SK-N-SH (cell line): ENCODE results near the gene NCAM2.

ENCODE experiments used
- EP300 ChIP-seq, 2 experiments: IDR thresholded peaks; 2 replicates each; pipeline versions ENCODE4 v1.4.0 to v1.6.1; 2012; ENCODE audit warnings: borderline replicate concordance in 1 of 2, low read depth in 1 of 2, low read length in 1 of 2
- EZH2phosphoT487 ChIP-seq: fragments of 200-600 bp; sonication (generic); IDR thresholded peaks from 2 replicates; pipeline ENCODE4 v1.6.1; 2017; ENCODE audit warnings: low read depth, mixed run types, mild to moderate bottlenecking, antibody characterized with exemption, moderate library complexity, borderline replicate concordance
- GABPA ChIP-seq: IDR thresholded peaks from 2 replicates; pipeline ENCODE4 v1.4.0; 2012; ENCODE audit warnings: low read depth, mild to moderate bottlenecking
- GATA2 ChIP-seq: sonication (generic); formaldehyde crosslinking; IDR thresholded peaks from 2 replicates; pipeline ENCODE4 v1.5.0; 2020; ENCODE audit warnings: mild to moderate bottlenecking, missing genetic modification reagents
- RCOR1 ChIP-seq: fragments of 150-350 bp; IDR thresholded peaks from 2 replicates; pipeline ENCODE4 v1.6.1; 2017; ENCODE audit warnings: antibody characterized with exemption, low read length
- TAF1 ChIP-seq: IDR thresholded peaks from 2 replicates; pipeline ENCODE4 v1.6.1; 2012; ENCODE audit warnings: low read depth, mild to moderate bottlenecking, low read length, moderate library complexity, borderline replicate concordance
- TF ChIP-seq, protein P1 (sequence below): fragments of 200-600 bp; sonication (generic); IDR thresholded peaks from 2 replicates; pipeline ENCODE4 v1.6.1; 2017; ENCODE audit warnings: antibody characterized with exemption, mild to moderate bottlenecking, moderate library complexity
- TF ChIP-seq, protein P2 (sequence below): fragments of 150-350 bp; IDR thresholded peaks from 2 replicates; pipeline ENCODE4 v1.6.1; 2017; ENCODE audit warnings: antibody characterized with exemption, low read length, low read depth, borderline replicate concordance
- TF ChIP-seq, protein P3 (sequence below): IDR thresholded peaks from 2 replicates; pipeline ENCODE4; 2012
- TF ChIP-seq, protein P4 (sequence below): IDR thresholded peaks from 2 replicates; pipeline ENCODE4 v1.4.0; 2012; ENCODE audit warnings: low read depth, borderline replicate concordance

DNA sequence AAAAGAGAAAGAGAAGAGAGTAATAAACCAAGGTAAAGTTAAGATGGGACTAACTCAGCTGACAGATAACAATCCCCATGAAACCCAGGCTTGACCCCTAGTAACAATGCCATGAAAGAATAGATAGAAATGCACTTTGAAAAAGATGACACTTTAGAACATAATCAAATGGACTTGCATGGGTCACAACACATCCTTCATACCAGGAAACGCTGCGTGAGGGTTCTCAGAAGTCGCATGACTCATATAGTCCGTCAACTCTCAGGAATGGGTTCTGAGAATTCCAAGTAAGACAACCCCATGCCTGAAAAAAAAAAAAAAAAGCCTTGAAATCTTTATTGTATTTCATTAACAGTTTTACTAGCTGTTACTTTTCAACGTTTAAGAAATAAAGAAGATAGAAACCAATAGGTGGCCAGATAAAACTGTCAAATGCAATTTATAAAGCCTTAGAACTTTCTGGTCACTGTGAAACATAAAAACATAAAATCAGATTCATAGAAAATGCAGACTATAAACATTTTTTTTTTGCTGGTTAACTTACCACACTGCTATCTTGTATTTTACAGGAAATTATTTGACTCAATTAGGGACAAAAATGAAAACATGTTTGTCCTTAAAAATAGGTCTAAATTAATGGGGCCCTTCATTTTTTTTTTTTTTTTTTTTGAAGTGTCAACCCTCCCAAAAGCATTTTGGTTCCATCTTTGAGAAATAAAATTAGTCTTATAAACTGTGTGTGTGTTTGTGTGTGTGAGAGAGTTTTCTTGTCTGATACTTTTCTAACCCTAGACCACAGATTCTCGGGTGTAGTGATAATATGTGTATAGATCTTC, 202.1 kb downstream of the NCAM2 start:
- TF ChIP-seq RCOR1 (no peak), EP300 (IDR thresholded peaks at IDR 0.05; ENCODE audit: borderline replicate concordance in 1 of 2, low read depth in 1 of 2, low read length in 1 of 2) (peak; percentile 60 to 90; a peak in 3 of 4 replicates), EZH2phosphoT487 (no peak), GABPA (no peak), TAF1 (no peak), GATA2 (CRISPR knock-in tag) (no peak)
- TF ChIP-seq, protein P1, sequence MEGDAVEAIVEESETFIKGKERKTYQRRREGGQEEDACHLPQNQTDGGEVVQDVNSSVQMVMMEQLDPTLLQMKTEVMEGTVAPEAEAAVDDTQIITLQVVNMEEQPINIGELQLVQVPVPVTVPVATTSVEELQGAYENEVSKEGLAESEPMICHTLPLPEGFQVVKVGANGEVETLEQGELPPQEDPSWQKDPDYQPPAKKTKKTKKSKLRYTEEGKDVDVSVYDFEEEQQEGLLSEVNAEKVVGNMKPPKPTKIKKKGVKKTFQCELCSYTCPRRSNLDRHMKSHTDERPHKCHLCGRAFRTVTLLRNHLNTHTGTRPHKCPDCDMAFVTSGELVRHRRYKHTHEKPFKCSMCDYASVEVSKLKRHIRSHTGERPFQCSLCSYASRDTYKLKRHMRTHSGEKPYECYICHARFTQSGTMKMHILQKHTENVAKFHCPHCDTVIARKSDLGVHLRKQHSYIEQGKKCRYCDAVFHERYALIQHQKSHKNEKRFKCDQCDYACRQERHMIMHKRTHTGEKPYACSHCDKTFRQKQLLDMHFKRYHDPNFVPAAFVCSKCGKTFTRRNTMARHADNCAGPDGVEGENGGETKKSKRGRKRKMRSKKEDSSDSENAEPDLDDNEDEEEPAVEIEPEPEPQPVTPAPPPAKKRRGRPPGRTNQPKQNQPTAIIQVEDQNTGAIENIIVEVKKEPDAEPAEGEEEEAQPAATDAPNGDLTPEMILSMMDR = no peak
- TF ChIP-seq, protein P2, sequence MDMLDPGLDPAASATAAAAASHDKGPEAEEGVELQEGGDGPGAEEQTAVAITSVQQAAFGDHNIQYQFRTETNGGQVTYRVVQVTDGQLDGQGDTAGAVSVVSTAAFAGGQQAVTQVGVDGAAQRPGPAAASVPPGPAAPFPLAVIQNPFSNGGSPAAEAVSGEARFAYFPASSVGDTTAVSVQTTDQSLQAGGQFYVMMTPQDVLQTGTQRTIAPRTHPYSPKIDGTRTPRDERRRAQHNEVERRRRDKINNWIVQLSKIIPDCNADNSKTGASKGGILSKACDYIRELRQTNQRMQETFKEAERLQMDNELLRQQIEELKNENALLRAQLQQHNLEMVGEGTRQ = no peak
- TF ChIP-seq, protein P3, sequence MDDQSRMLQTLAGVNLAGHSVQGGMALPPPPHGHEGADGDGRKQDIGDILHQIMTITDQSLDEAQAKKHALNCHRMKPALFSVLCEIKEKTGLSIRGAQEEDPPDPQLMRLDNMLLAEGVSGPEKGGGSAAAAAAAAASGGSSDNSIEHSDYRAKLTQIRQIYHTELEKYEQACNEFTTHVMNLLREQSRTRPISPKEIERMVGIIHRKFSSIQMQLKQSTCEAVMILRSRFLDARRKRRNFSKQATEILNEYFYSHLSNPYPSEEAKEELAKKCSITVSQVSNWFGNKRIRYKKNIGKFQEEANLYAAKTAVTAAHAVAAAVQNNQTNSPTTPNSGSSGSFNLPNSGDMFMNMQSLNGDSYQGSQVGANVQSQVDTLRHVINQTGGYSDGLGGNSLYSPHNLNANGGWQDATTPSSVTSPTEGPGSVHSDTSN = peak; percentile 72
- TF ChIP-seq, protein P4, sequence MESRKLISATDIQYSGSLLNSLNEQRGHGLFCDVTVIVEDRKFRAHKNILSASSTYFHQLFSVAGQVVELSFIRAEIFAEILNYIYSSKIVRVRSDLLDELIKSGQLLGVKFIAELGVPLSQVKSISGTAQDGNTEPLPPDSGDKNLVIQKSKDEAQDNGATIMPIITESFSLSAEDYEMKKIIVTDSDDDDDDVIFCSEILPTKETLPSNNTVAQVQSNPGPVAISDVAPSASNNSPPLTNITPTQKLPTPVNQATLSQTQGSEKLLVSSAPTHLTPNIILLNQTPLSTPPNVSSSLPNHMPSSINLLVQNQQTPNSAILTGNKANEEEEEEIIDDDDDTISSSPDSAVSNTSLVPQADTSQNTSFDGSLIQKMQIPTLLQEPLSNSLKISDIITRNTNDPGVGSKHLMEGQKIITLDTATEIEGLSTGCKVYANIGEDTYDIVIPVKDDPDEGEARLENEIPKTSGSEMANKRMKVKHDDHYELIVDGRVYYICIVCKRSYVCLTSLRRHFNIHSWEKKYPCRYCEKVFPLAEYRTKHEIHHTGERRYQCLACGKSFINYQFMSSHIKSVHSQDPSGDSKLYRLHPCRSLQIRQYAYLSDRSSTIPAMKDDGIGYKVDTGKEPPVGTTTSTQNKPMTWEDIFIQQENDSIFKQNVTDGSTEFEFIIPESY = no peak
